Right lobe of liver (tissue), 6 donors: ENCODE measurements around the gene CSNK2A3. TPM values are rescaled to one million over a fixed set of nuclear protein-coding genes. Genes with fewer than 3 reads are reported as not detected.

Source experiments
- ATAC-seq, 4 donors: fragments of 200-7000 bp; cut with Tn5 transposase; one replicate each; pipeline ENCODE4 v1.9.1; 2020; ENCODE audit warnings: mild to moderate bottlenecking in 4 of 4, moderate library complexity in 4 of 4
- DNase-seq, 3 donors: peaks; one replicate each; pipeline ENCODE4 v3.0.0-alpha.2; 2020
- H3K27ac ChIP-seq, 3 donors: fragments of 200-600 bp; one replicate each; pipeline ENCODE4 v1.8.0; 2022
- H3K27me3 ChIP-seq, 2 donors: fragments of 200-600 bp; one replicate each; pipeline ENCODE4 v1.8.0; 2022
- H3K36me3 ChIP-seq, 4 donors: fragments of 200-600 bp; sonication (generic) in 1 of 4; one replicate each; pipeline versions ENCODE4 v1.5.1 to v1.8.0; 2017 to 2022; ENCODE audit warnings: control low read depth in 1 of 4
- H3K4me1 ChIP-seq, 4 donors: fragments of 200-600 bp; sonication (generic) in 1 of 4; one replicate each; pipeline versions ENCODE4 v1.5.1 to v1.8.0; 2017 to 2022; ENCODE audit warnings: control low read depth in 1 of 4
- H3K4me3 ChIP-seq, 3 donors: fragments of 200-600 bp; one replicate each; pipeline ENCODE4 v1.8.0; 2022
- H3K9me3 ChIP-seq, 4 donors: fragments of 200-600 bp; sonication (generic) in 1 of 4; one replicate each; pipeline versions ENCODE4 v1.5.1 to v1.8.0; 2017 to 2022; ENCODE audit warnings: control low read depth in 1 of 4
- CTCF ChIP-seq, 4 donors: fragments of 200-600 bp in 3 of 4; fragments of 450-650 bp in 1 of 4; IDR thresholded peaks; one replicate each; pipeline versions ENCODE4 v1.5.1 to v1.8.0; 2016 to 2022; ENCODE audit warnings: antibody characterized with exemption in 4 of 4, mild to moderate bottlenecking in 2 of 4
- POLR2A ChIP-seq: fragments of 450-650 bp; IDR thresholded peaks from one replicate; pipeline ENCODE4 v1.6.1; 2017; ENCODE audit warnings: antibody characterized with exemption, mild to moderate bottlenecking
- WGBS: methylation state at CpG from one replicate; pipeline ENCODE4 v1.1.6; 2018; ENCODE audit warnings: low coverage, low lambda C conversion rate; ENCODE audit not compliant: insufficient coverage; ENCODE audit errors: missing lambda C conversion rate; 5-methylcytosine and 5-hydroxymethylcytosine counted together
- intact Hi-C, 2 donors: fragments of 100-400 bp; cut with DNase I; formaldehyde crosslinking; loops; one replicate each; pipeline versions ENCODE4 v1.11.2 to v1.14.1; 2022
- total RNA-seq, 6 experiments: library from RNA; depleted of rRNA in 2 of 6; stranded (reverse); fragments of >200 nt in 2 of 6; fragmentation: NEBNext Ultra II Directional in 3 of 6; extraction: Animal tissue kit (Norgen Biotek cat#: 25700) in 3 of 6; gene quantifications; one replicate each; pipeline versions ENCODE4 v1.1.0 to v1.2.4, GENCODE V29; 2016 to 2023
- donor health status: DM: no; HTN: yes; CAD: no.
- donor health status: DM: no; HTN: no; CAD: no.
- donor health status: DM: no; HTN: no; CAD: no.
- donor health status: DM: no; HTN: yes; CAD: no.
- donor health status: DM: no; HTN: yes; CAD: no.

Gene CSNK2A3
- total RNA-seq, 6 experiments from 2014 or later = 0.29 to 1.4 (median 0.49) TPM; not detected in 1

GRCh38 chr11:11322101-11322500 lies 30.9 kb downstream of the CSNK2A3 start:
- H3K27me3 ChIP-seq = no peaks in the 10 kb centered on the region
- no peaks in the 10 kb centered on the region for H3K9me3 ChIP-seq
- no peak for DNase-seq
- no peak for TF ChIP-seq POLR2A
- TF ChIP-seq CTCF (IDR thresholded peaks at IDR 0.05) = no peak
- H3K4me1 ChIP-seq = no peaks in the 10 kb centered on the region
- no peak overlapping the region for H3K4me3 ChIP-seq
- no peak for ATAC-seq
- intact Hi-C loops = no loop called here
- H3K36me3 ChIP-seq = no peaks in the 10 kb centered on the region
- no peak overlapping the region for H3K27ac ChIP-seq

GRCh38 chr11:11320825-11321224 lies 32.2 kb downstream of the CSNK2A3 start:
- H3K4me3 ChIP-seq = no peak overlapping the region
- DNase-seq (no peak), ATAC-seq (no peak)
- H3K27me3 ChIP-seq = no peaks in the 10 kb centered on the region
- intact Hi-C loops = no loop called here
- H3K4me1 ChIP-seq = no peaks in the 10 kb centered on the region
- H3K27ac ChIP-seq = no peak overlapping the region
- no peaks in the 10 kb centered on the region for H3K9me3 ChIP-seq
- WGBS = 60% methylated on average over 1 of the region's 2 CpGs
- no peaks in the 10 kb centered on the region for H3K36me3 ChIP-seq
- TF ChIP-seq POLR2A = no peak
- TF ChIP-seq CTCF (IDR thresholded peaks at IDR 0.05) = no peak

- intact Hi-C loops = no loop called here
- DNase-seq (no peak), ATAC-seq (peak in 3 of 4 donors; percentile 39 to 67 (median 50))
- Histone ChIP-seq H3K27me3 (no peaks in the 10 kb centered on the region), H3K4me1 (peaks cover 0 to 7% (median 0%) of the 10 kb centered on the region in 4 donors), H3K4me3 (no peak overlapping the region), H3K9me3 (no peaks in the 10 kb centered on the region), H3K36me3 (no peaks in the 10 kb centered on the region), H3K27ac (no peak overlapping the region)
- WGBS = 66% methylated on average over 4 of the region's 4 CpGs
- TF ChIP-seq CTCF (IDR thresholded peaks at IDR 0.05) = no peak
- TF ChIP-seq POLR2A = no peak
Observed at GRCh38 chr11:11318961-11319360, 34.1 kb downstream of the CSNK2A3 start.

- H3K27me3 ChIP-seq = no peaks in the 10 kb centered on the region
- no peak for DNase-seq
- 88% methylated on average over 7 of the region's 7 CpGs for WGBS
- ATAC-seq = no peak
- H3K4me3 ChIP-seq = no peak overlapping the region
- H3K4me1 ChIP-seq = peaks cover 0 to 12% (median 0%) of the 10 kb centered on the region in 4 donors
- TF ChIP-seq POLR2A (no peak), CTCF (IDR thresholded peaks at IDR 0.05) (no peak)
- H3K27ac ChIP-seq = no peak overlapping the region
- no peaks in the 10 kb centered on the region for H3K36me3 ChIP-seq
- H3K9me3 ChIP-seq = no peaks in the 10 kb centered on the region
- intact Hi-C loops = no loop called here
Observed at GRCh38 chr11:11318461-11318860, 34.6 kb downstream of the CSNK2A3 start.

GRCh38 chr11:11316651-11317230 lies 36.3 kb downstream of the CSNK2A3 start:
- intact Hi-C loops = no loop called here
- 75% methylated on average over 3 of the region's 3 CpGs for WGBS
- no peak for ATAC-seq
- Histone ChIP-seq H3K27me3 (no peaks in the 10 kb centered on the region), H3K27ac (no peak overlapping the region), H3K4me3 (no peak overlapping the region), H3K36me3 (no peaks in the 10 kb centered on the region), H3K9me3 (no peaks in the 10 kb centered on the region), H3K4me1 (peaks cover 0 to 20% (median 0%) of the 10 kb centered on the region in 4 donors)
- TF ChIP-seq CTCF (IDR thresholded peaks at IDR 0.05) (no peak), POLR2A (no peak)
- DNase-seq = no peak
